Stimulated activated CD4-positive, alpha-beta T cell treated with anti-CD3 and anti-CD28 coated beads, Interleukin-2, amount 100 ng/mL, for 48 hours (primary cell): ENCODE measurements around the gene OR4K2.
"Not testable (repeated sequence)": the region's sequence is repeated elsewhere in the genome, so short reads cannot be mapped to it uniquely, and the experiment has no call there.

Experiments used
- DNase-seq, 2 donors: peaks; one replicate each; pipeline ENCODE4 v3.0.0-alpha.2; 2020

The OR4K2 gene

DNA sequence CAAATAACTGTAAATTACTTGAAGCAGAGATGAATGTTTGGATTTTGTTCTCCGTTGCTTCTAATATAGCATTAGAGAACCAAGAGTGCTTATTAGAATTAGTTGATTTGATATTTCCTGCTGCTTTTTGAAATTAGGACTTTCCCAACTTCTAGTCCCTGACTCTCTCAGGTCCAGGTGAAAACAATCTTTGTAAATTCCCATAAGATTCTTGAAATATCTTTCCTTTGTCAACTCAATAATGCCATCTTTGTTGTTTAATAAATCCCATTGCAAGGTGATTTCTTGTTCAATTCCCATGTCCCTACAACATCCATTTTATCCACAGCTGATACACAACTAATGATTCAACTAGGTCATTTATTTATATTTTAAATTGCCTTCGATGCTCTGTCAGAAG, at the start of gene OR4K2:
OR4K2 (plus strand) TSS at position 301 of the 400 bp plus-strand sequence. CDS start 1,126 bp downstream, outside the sequence.
- no peak for DNase-seq

DNA sequence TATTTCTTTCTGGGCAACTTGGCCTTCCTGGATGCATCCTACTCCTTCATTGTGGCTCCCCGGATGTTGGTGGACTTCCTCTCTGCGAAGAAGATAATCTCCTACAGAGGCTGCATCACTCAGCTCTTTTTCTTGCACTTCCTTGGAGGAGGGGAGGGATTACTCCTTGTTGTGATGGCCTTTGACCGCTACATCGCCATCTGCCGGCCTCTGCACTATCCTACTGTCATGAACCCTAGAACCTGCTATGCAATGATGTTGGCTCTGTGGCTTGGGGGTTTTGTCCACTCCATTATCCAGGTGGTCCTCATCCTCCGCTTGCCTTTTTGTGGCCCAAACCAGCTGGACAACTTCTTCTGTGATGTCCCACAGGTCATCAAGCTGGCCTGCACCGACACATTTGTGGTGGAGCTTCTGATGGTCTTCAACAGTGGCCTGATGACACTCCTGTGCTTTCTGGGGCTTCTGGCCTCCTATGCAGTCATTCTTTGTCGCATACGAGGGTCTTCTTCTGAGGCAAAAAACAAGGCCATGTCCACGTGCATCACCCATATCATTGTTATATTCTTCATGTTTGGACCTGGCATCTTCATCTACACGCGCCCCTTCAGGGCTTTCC, 47.2 kb upstream of the OR4K2 start:
- not testable (repeated sequence) for DNase-seq

- no peak for DNase-seq
Observed at GRCh38 chr14:19828314-19828713, 46.6 kb upstream of the OR4K2 start.

GRCh38 chr14:19834203-19834848, 40.6 kb upstream of the OR4K2 start:
- not testable (repeated sequence) for DNase-seq

GRCh38 chr14:19838433-19838832, 36.5 kb upstream of the OR4K2 start:
- no peak for DNase-seq

- DNase-seq: no peak
Observed at GRCh38 chr14:19851365-19851764, 23.6 kb upstream of the OR4K2 start.

- not testable (repeated sequence) for DNase-seq
Observed at GRCh38 chr14:19866061-19866669, 8.8 kb upstream of the OR4K2 start.

DNA sequence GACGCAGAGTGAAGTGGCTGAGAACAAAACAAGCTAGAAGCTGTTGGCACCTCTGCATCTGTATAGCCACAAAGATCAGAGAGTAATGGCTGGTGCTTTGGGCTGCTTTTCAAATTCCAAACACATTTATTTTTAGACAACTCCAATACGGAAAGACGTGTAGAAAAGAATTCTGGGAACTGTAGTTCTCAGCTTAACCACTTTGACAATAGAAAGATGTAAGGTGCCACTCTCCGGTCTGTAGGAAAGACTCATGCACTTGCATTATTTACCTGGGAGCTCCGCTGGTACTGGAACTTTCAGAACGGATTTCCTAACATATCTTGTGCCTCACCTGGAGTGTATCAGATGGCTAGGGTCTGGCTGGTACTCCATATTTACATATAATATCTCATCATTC, 1.8 kb upstream of the OR4K2 start:
- DNase-seq: no peak

- DNase-seq: no peak
Observed at GRCh38 chr14:19878029-19878642, 3.2 kb downstream of the OR4K2 start.

- DNase-seq: no peak
Observed at GRCh38 chr14:19895282-19895681, 20.3 kb downstream of the OR4K2 start.

DNA sequence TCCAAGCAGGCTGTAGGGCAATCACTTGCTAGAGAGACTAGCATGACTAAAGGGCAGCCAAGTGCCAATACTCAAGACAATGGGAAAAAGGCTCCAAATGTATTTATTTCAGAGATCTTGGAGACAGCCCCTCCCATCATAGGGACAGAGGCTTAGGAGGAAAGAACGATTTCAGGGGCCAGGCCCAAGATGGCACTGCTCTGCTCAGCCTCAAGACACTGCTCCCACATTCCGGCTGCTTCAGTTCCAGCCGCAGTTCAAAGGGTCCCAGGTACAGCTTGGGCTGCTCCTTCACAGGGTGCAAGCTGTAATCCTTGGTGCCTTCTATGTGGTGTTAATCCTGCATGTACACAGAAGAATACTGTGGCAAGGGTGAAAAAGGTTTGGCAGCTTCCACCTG, 26.1 kb downstream of the OR4K2 start:
- DNase-seq: no peak

GRCh38 chr14:19902409-19902808, 27.5 kb downstream of the OR4K2 start:
- DNase-seq: no peak

- DNase-seq: no peak
Observed at GRCh38 chr14:19906665-19907064, 31.7 kb downstream of the OR4K2 start.

- no peak for DNase-seq
Observed at GRCh38 chr14:19911114-19911513, 36.2 kb downstream of the OR4K2 start.

GRCh38 chr14:19917243-19917642, 42.3 kb downstream of the OR4K2 start:
- no peak for DNase-seq

GRCh38 chr14:19917955-19918518, 43.1 kb downstream of the OR4K2 start:
- no peak for DNase-seq

DNA sequence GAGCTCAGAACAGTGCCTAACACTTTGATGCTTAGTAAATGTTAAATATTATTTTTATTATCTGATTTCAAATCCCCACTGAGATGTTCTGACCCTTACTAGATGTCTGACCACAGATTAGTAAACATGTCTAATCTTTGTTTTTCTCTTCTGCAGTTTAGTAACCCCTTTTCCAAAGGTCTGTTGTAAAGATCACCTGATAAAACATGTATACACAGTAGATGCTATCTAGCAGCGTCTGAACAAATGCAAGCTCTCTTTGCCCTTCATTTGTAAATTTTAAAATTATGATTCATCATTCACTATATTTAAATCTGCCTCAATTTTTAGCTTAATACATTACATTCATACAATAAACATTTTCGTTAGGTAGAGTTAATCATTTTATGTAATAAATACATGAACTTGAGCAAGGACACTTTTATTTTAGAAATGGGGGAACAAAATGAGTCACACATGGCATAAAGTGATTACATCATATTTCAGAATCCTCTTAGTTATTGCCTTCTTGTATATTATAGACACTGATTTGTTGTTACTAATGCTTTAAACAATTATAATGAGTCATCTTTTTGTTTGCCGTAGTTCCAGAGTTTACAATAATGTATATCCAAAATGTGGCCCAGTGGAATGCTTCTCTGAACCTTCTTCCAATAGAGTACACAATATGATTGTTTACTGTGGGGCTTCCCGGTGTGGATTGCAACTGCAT, 43.8 kb downstream of the OR4K2 start:
- DNase-seq: no peak

DNA sequence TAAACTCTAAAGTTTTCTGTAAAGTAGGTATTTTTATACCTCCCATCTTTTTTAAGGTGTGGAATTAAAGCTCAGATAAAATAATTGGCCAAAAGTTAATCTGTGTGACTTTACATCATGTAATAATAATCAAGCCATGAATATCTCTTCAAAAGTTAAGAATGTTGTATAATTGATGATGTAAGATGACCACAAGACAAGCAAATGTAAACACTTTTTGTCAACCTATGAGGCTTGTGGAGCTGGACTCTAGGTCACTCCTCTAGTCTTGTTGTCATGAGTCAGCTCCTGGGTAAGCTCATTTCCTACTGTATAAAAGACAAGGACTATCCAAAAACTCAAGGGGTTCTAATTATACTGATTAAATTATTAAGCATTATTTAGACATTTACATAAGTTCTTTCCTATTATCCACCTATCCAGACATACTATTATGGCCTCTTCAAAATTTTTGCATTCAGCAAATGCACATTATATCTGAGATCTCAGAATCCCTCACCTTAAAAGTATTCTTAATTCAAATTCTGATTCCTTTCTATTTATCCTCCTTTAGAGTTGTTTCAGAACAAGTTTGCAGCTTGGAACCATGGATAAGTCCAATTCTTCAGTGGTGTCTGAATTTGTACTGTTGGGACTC, 45.2 kb downstream of the OR4K2 start, which contains the start of gene OR4K5:
OR4K5 (plus strand) TSS at position 587 of the 637 bp plus-strand sequence; CDS start at position 587, 0 bp downstream.
- no peak for DNase-seq

GRCh38 chr14:19930617-19931016, 55.7 kb downstream of the OR4K2 start, which contains the start of gene OR4K1:
TSS of gene OR4K1 (plus strand) at chr14:19930917. CDS start at chr14:19935667, 4,750 bp downstream.
- DNase-seq: no peak
